Neural crest cell (in vitro differentiated cells): ENCODE measurements around the gene VPS13D. TPM values are rescaled to one million over a fixed set of nuclear protein-coding genes. Genes with fewer than 3 reads are reported as not detected.
"Not testable (repeated sequence)": the region's sequence is repeated elsewhere in the genome, so short reads cannot be mapped to it uniquely, and the experiment has no call there.

Experiments used
- DNase-seq: peaks from one replicate; pipeline ENCODE4 v3.0.0; 2021; ENCODE audit warnings: low read depth, mixed read lengths, low spot score
- H3K27ac Mint-ChIP-seq: one replicate; pipeline ENCODE4 v1.8.0; 2021; ENCODE audit warnings: mild to moderate bottlenecking, mixed read lengths; ENCODE audit not compliant: unreplicated experiment
- H3K27me3 Mint-ChIP-seq: 2 replicates; pipeline ENCODE4 v1.8.0; 2021; ENCODE audit warnings: low read depth, mild to moderate bottlenecking, mixed read lengths
- H3K36me3 Mint-ChIP-seq: 2 replicates; pipeline ENCODE4 v1.8.0; 2021; ENCODE audit warnings: low read depth, mild to moderate bottlenecking, mixed read lengths
- H3K4me1 Mint-ChIP-seq: 2 replicates; pipeline ENCODE4 v1.8.0; 2021; ENCODE audit warnings: mixed read lengths
- H3K4me3 Mint-ChIP-seq: one replicate; pipeline ENCODE4 v1.8.0; 2021; ENCODE audit warnings: mild to moderate bottlenecking, mixed read lengths
- H3K9me3 Mint-ChIP-seq: 2 replicates; pipeline ENCODE4 v1.8.0; 2021; ENCODE audit warnings: mixed read lengths
- CTCF ChIP-seq: fragments of 200-600 bp; sonication (generic); conservative IDR thresholded peaks from 2 replicates; pipeline ENCODE4 v1.5.0; 2021; ENCODE audit warnings: antibody characterized with exemption, mild to moderate bottlenecking
- total RNA-seq: library from RNA; stranded (reverse); gene quantifications from 2 replicates; pipeline ENCODE4 v1.2.1, GENCODE V29; 2021

Gene VPS13D
- total RNA-seq, 1 donor from 2014 or later = 24.5 TPM

DNA sequence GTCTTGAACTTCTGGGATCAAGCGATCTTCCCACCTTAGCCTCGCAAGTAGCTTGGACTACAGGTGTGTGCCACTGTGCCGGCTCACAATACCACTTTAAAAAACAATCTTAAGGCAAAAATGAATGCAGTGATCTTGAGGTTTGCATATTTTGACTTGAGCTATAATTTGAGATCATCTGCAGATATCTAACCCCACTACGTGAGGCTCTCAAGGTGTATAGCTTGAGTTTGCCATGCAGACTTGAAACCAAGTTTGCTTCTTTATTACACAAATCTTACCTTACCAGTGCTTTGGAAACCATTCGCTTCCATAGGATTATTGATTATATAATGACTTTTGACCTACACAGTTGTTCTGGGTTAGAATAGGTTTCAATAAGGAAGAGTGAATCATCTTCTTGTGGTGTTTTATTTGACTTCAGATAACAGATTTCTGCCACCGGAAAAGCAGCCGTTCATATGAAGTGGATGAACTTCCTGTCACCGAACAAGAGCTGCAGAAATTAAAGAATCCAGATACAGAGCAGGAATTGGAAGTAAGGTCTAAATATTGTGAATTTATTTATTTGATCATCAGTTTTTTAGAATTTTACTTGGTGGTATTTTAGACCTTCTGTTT is 155.1 kb downstream of the VPS13D start:
- TF ChIP-seq CTCF = no peak
- Mint-ChIP-seq H3K4me1 (peaks cover 6% of the 10 kb centered on the region), H3K27me3 (no peaks in the 10 kb centered on the region), H3K36me3 (peaks cover 69% of the 10 kb centered on the region), H3K9me3 (peaks cover 20% of the 10 kb centered on the region), H3K4me3 (no peak overlapping the region), H3K27ac (no peak overlapping the region)
- no peak for DNase-seq

- Mint-ChIP-seq H3K36me3 (peaks cover 77% of the 10 kb centered on the region), H3K4me3 (no peak overlapping the region), H3K27me3 (no peaks in the 10 kb centered on the region), H3K4me1 (peaks cover 6% of the 10 kb centered on the region), H3K27ac (no peak overlapping the region), H3K9me3 (peaks cover 20% of the 10 kb centered on the region)
- TF ChIP-seq CTCF = no peak
- no peak for DNase-seq
Measured at GRCh38 chr1:12386130-12386529, 156.3 kb downstream of the VPS13D start.

DNA sequence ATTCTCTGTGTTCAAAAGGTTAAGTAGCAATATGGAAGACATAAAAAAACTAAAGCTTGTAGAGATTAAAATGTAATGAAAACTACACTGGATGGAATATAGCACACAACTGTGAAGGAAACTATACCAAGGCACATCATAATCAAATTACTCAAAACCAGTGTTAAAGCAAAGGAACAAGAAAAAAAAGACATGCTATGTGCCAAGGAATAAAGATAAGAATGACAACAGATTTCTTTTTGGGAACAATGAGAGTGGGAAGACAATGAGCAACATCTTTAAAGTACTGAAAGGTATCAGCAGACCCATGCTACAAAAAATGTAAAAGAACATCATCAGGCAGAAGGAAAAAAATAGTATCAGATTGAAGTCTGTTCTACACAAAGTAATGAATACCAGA is 157.8 kb downstream of the VPS13D start:
- no peak for TF ChIP-seq CTCF
- H3K36me3 Mint-ChIP-seq = peaks cover 73% of the 10 kb centered on the region
- H3K27ac Mint-ChIP-seq = no peak overlapping the region
- peaks cover 20% of the 10 kb centered on the region for H3K9me3 Mint-ChIP-seq
- H3K4me1 Mint-ChIP-seq = no peaks in the 10 kb centered on the region
- DNase-seq = no peak
- H3K27me3 Mint-ChIP-seq = no peaks in the 10 kb centered on the region
- H3K4me3 Mint-ChIP-seq = no peak overlapping the region

DNA sequence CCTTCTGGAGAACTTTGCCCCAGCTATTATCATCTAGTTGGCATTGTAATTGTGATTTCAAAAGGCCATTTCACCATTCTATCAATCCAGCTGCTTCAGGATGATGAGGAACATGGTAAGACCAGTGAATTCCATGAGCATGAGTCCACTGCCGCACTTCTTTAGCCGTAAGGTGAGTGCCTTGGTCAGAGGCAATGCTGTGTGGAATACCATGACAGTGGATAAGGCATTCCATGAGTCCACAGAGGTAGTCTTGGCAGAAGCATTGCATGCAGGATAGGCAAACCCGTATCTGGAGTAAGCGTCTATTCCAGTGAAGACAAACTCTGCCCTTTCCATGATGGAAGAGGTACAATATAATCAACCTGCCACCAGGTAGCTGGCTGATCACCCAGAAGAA is 160.5 kb downstream of the VPS13D start:
- DNase-seq, H3K27me3 Mint-ChIP-seq, H3K27ac Mint-ChIP-seq, H3K4me3 Mint-ChIP-seq, H3K4me1 Mint-ChIP-seq: not testable (repeated sequence)
- H3K9me3 Mint-ChIP-seq = peaks cover 20% of the 10 kb centered on the region
- H3K36me3 Mint-ChIP-seq = peaks cover 64% of the 10 kb centered on the region

GRCh38 chr1:12397462-12398450 is 167.9 kb downstream of the VPS13D start:
- peaks cover 23% of the 10 kb centered on the region for H3K36me3 Mint-ChIP-seq
- no peak overlapping the region for H3K4me3 Mint-ChIP-seq
- no peak for TF ChIP-seq CTCF
- no peak overlapping the region for H3K27ac Mint-ChIP-seq
- no peak for DNase-seq
- no peaks in the 10 kb centered on the region for H3K27me3 Mint-ChIP-seq
- no peaks in the 10 kb centered on the region for H3K9me3 Mint-ChIP-seq
- peaks cover 23% of the 10 kb centered on the region for H3K4me1 Mint-ChIP-seq

DNA sequence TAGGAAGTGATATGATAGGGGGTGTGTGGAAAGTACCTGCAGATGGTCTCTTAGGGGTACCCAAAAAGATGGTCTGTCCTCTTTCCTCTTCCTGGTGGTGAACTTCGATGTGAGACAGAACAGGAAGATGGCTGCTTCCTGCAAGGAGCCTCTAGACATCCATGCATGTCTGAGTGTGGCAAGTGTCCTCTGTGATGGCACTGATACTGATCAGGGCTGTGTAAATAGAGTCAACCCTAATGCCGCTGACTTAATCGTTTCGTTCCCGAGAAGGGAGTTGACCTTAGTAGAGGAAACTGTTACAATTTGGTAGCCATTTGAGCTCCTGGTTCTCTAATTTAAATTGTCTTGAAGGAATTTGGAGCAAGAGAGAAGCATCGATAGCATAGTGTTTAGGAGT is 168.6 kb downstream of the VPS13D start:
- peaks cover 23% of the 10 kb centered on the region for H3K36me3 Mint-ChIP-seq
- H3K9me3 Mint-ChIP-seq = no peaks in the 10 kb centered on the region
- no peak overlapping the region for H3K4me3 Mint-ChIP-seq
- peaks cover 24% of the 10 kb centered on the region for H3K4me1 Mint-ChIP-seq
- no peak for TF ChIP-seq CTCF
- no peak overlapping the region for H3K27ac Mint-ChIP-seq
- H3K27me3 Mint-ChIP-seq = no peaks in the 10 kb centered on the region
- no peak for DNase-seq
